Fibroblast of lung (primary cell): ENCODE data around the gene CCDC71. TPM values are rescaled to one million over a fixed set of nuclear protein-coding genes. Genes with fewer than 3 reads are reported as not detected.

Experiments
- DNase-seq, 2 donors: peaks; one replicate each; pipeline versions ENCODE4 v3.0.0 to v3.0.0-alpha.2; 2010; ENCODE audit warnings: low read depth in 2 of 2
- H2AFZ ChIP-seq: 2 replicates; pipeline ENCODE4 v1.5.1; 2012; ENCODE audit warnings: low read length, control low read depth, inconsistent platforms
- H3K27ac ChIP-seq: 2 replicates; pipeline ENCODE4 v1.5.1; 2011; ENCODE audit warnings: low read length, control low read depth; ENCODE audit not compliant: insufficient read depth
- H3K27me3 ChIP-seq: 2 replicates; pipeline ENCODE4 v1.5.1; 2011; ENCODE audit warnings: mild to moderate bottlenecking, low read length; ENCODE audit not compliant: control insufficient read depth, insufficient read depth
- H3K36me3 ChIP-seq: 2 replicates; pipeline ENCODE4 v1.5.1; 2011; ENCODE audit warnings: low read length; ENCODE audit not compliant: control insufficient read depth, insufficient read depth
- H3K4me1 ChIP-seq: 2 replicates; pipeline ENCODE4 v1.5.1; 2011; ENCODE audit warnings: low read length; ENCODE audit not compliant: control insufficient read depth, insufficient read depth; ENCODE audit errors: extremely low read depth
- H3K4me2 ChIP-seq: 2 replicates; pipeline ENCODE4 v1.5.1; 2011; ENCODE audit warnings: low read length, control low read depth; ENCODE audit not compliant: insufficient read depth; ENCODE audit errors: extremely low read depth
- H3K4me3 ChIP-seq, 4 experiments: fragments of 200-600 bp in 1 of 4; sonication (generic) in 1 of 4; replicated peaks in 1 of 4; 2 replicates each; pipeline ENCODE4 v1.5.1; 2011 to 2016; ENCODE audit warnings: low read length in 4 of 4, low read depth in 3 of 4, mild to moderate bottlenecking in 3 of 4, control low read depth in 2 of 4, inconsistent platforms in 1 of 4, mixed read lengths in 1 of 4; ENCODE audit not compliant: insufficient read depth in 1 of 4; ENCODE audit errors: control extremely low read depth in 1 of 4
- H3K79me2 ChIP-seq: 2 replicates; pipeline ENCODE4 v1.5.1; 2012; ENCODE audit warnings: mild to moderate bottlenecking, low read length, inconsistent platforms; ENCODE audit not compliant: control insufficient read depth, insufficient read depth
- H3K9ac ChIP-seq: 2 replicates; pipeline ENCODE4 v1.5.1; 2011; ENCODE audit warnings: mild to moderate bottlenecking, low read length, control low read depth; ENCODE audit not compliant: insufficient read depth
- H3K9me3 ChIP-seq: 2 replicates; pipeline ENCODE4 v1.5.1; 2012; ENCODE audit warnings: low read depth, low read length; ENCODE audit not compliant: control insufficient read depth, insufficient read depth
- H4K20me1 ChIP-seq: 2 replicates; pipeline ENCODE4 v1.5.1; 2011; ENCODE audit warnings: low read length; ENCODE audit not compliant: control insufficient read depth, insufficient read depth; ENCODE audit errors: extremely low read depth
- CTCF ChIP-seq, 2 donors: IDR thresholded peaks in 1 of 2; conservative IDR thresholded peaks in 1 of 2; 1 replicate in 1 of 2; 2 replicates in 1 of 2; pipeline ENCODE4 v1.5.1; 2011 to 2012; ENCODE audit warnings: low read length in 2 of 2, control low read depth in 1 of 2, inconsistent platforms in 1 of 2, low read depth in 1 of 2, mild to moderate bottlenecking in 1 of 2
- EZH2 ChIP-seq: IDR thresholded peaks from 2 replicates; pipeline ENCODE4 v1.5.1; 2012; ENCODE audit warnings: low read length, control low read depth, mild to moderate bottlenecking; ENCODE audit errors: missing control alignments
- polyA plus RNA-seq, 2 donors: library from polyadenylated mRNA; depleted of rRNA in 1 of 2; stranded (reverse) in 1 of 2; unstranded in 1 of 2; fragments of >200 nt; gene quantifications; 2 replicates each; pipeline ENCODE4 v1.2.1, GENCODE V29; 2011 to 2012; ENCODE audit warnings: missing spikeins in 1 of 2
- total RNA-seq: library from RNA; depleted of rRNA; stranded (reverse); fragments of >200 nt; gene quantifications from 2 replicates; pipeline ENCODE4 v1.2.1, GENCODE V29; 2014

The CCDC71 gene
- total and polyA plus RNA-seq, 2 donors (not counting 1 experiment from before 2014, with no cell fraction given) = 13.0 to 17.8 TPM

- H3K4me2 ChIP-seq = no peak overlapping the region
- peaks cover 3% of the 10 kb centered on the region for H3K4me1 ChIP-seq
- no peaks in the 10 kb centered on the region for H3K9me3 ChIP-seq
- H3K4me3 ChIP-seq = no peak overlapping the region
- H3K79me2 ChIP-seq = peaks cover 26% of the 10 kb centered on the region
- H3K27me3 ChIP-seq = no peaks in the 10 kb centered on the region
- H3K36me3 ChIP-seq = peaks cover 19% of the 10 kb centered on the region
- no peak for DNase-seq
- H3K9ac ChIP-seq = no peak overlapping the region
- H3K27ac ChIP-seq = no peak overlapping the region
- H2AFZ ChIP-seq = no peak overlapping the region
- no peak for TF ChIP-seq CTCF (conservative IDR thresholded peaks at IDR 0.05 in 1 of 2, IDR thresholded peaks at IDR 0.05 in 1 of 2; ENCODE audit: low read depth in 1 of 2, low read length in 2 of 2)
- no peak for TF ChIP-seq EZH2
- no peaks in the 10 kb centered on the region for H4K20me1 ChIP-seq
These were observed 3.2 kb downstream of the CCDC71 start for GRCh38 chr3:49162751-49163419.

GRCh38 chr3:49161808-49162530 is 4.2 kb downstream of the CCDC71 start:
- no peak overlapping the region for H3K9ac ChIP-seq
- peaks cover 26% of the 10 kb centered on the region for H3K79me2 ChIP-seq
- H3K36me3 ChIP-seq = peaks cover 19% of the 10 kb centered on the region
- H3K4me1 ChIP-seq = peaks cover 3% of the 10 kb centered on the region
- DNase-seq = no peak
- H2AFZ ChIP-seq = no peak overlapping the region
- no peak overlapping the region for H3K4me3 ChIP-seq
- no peak for TF ChIP-seq EZH2
- no peak for TF ChIP-seq CTCF (conservative IDR thresholded peaks at IDR 0.05 in 1 of 2, IDR thresholded peaks at IDR 0.05 in 1 of 2; ENCODE audit: low read depth in 1 of 2, low read length in 2 of 2)
- no peak overlapping the region for H3K4me2 ChIP-seq
- no peaks in the 10 kb centered on the region for H3K27me3 ChIP-seq
- no peak overlapping the region for H3K27ac ChIP-seq
- no peaks in the 10 kb centered on the region for H4K20me1 ChIP-seq
- H3K9me3 ChIP-seq = no peaks in the 10 kb centered on the region

GRCh38 chr3:49161197-49161596 is 4.9 kb downstream of the CCDC71 start:
- no peaks in the 10 kb centered on the region for H3K27me3 ChIP-seq
- H3K9me3 ChIP-seq = no peaks in the 10 kb centered on the region
- H3K27ac ChIP-seq = no peak overlapping the region
- H3K79me2 ChIP-seq = peaks cover 22% of the 10 kb centered on the region
- H4K20me1 ChIP-seq = no peaks in the 10 kb centered on the region
- no peak overlapping the region for H3K9ac ChIP-seq
- H3K4me1 ChIP-seq = peaks cover 2% of the 10 kb centered on the region
- DNase-seq = no peak
- H2AFZ ChIP-seq = no peak overlapping the region
- no peak for TF ChIP-seq CTCF (conservative IDR thresholded peaks at IDR 0.05 in 1 of 2, IDR thresholded peaks at IDR 0.05 in 1 of 2; ENCODE audit: low read depth in 1 of 2, low read length in 2 of 2)
- no peak for TF ChIP-seq EZH2
- no peak overlapping the region for H3K4me2 ChIP-seq
- H3K4me3 ChIP-seq = no peak overlapping the region
- H3K36me3 ChIP-seq = peaks cover 19% of the 10 kb centered on the region
